H1 (cell line): ENCODE measurements around the gene LLGL2. TPM values are rescaled to one million over a fixed set of nuclear protein-coding genes. Genes with fewer than 3 reads are reported as not detected.

Experiments
- CTCF ChIA-PET: fragments of 300-600 bp; sonication (Branson Sonifier 250); formaldehyde crosslinking; loops from one replicate; lab custom pipeline; 2021; ENCODE audit not compliant: partially characterized antibody; lab: Charles Lee
- POLR2A ChIA-PET: fragments of 300-600 bp; sonication (Branson Sonifier 250); formaldehyde crosslinking; loops from one replicate; lab custom pipeline; 2021; ENCODE audit warnings: inconsistent platforms; ENCODE audit not compliant: partially characterized antibody; lab: Charles Lee
- DNase-seq, 2 experiments: peaks; one replicate each; pipeline versions ENCODE4 v3.0.0 to v3.0.0-alpha.2; 2010 to 2022; ENCODE audit warnings: low spot score in 2 of 2, low read depth in 1 of 2, mixed read lengths in 1 of 2
- FAIRE-seq: peaks from 2 replicates; lab custom pipeline; 2011; peaks lifted over from hg19 to GRCh38; lab: Jason Lieb, UNC
- H2AFZ ChIP-seq: 2 replicates; pipeline ENCODE4 v1.8.1; 2012; ENCODE audit warnings: low read length, inconsistent platforms
- H2AK5ac ChIP-seq: 2 replicates; pipeline ENCODE4 v1.6.1; 2013; ENCODE audit warnings: low read depth, low read length
- H2BK120ac ChIP-seq: replicated peaks from 2 replicates; pipeline ENCODE3; 2013; ENCODE audit warnings: low read depth, low read length, inconsistent platforms
- H2BK12ac ChIP-seq: 2 replicates; pipeline ENCODE4 v1.6.1; 2013; ENCODE audit warnings: low read depth, low read length
- H2BK15ac ChIP-seq: 2 replicates; pipeline ENCODE4 v1.6.1; 2013; ENCODE audit warnings: low read length
- H2BK20ac ChIP-seq: 2 replicates; pipeline ENCODE4 v1.6.1; 2013; ENCODE audit warnings: low read length
- H2BK5ac ChIP-seq: 2 replicates; pipeline ENCODE4 v1.6.1; 2013; ENCODE audit warnings: low read depth, low read length
- H3K14ac ChIP-seq: 2 replicates; pipeline ENCODE4 v1.6.1; 2013; ENCODE audit warnings: inconsistent platforms; ENCODE audit not compliant: insufficient read length
- H3K18ac ChIP-seq: 2 replicates; pipeline ENCODE4 v1.6.1; 2013; ENCODE audit warnings: low read length; ENCODE audit errors: extremely low read depth
- H3K23ac ChIP-seq: 2 replicates; pipeline ENCODE4 v1.6.1; 2013; ENCODE audit warnings: inconsistent platforms; ENCODE audit not compliant: insufficient read length
- H3K23me2 ChIP-seq: 2 replicates; pipeline ENCODE4 v1.6.1; 2013; ENCODE audit warnings: low read depth, low read length
- H3K27ac ChIP-seq: 2 replicates; pipeline ENCODE4 v1.6.1; 2011; ENCODE audit warnings: low read depth, low read length, inconsistent platforms
- H3K27me3 ChIP-seq, 4 experiments: replicated peaks in 1 of 4; 1 replicate in 1 of 4; 2 replicates in 3 of 4; pipeline versions ENCODE4 v1.6.1 to v1.8.1; 2011 to 2013; ENCODE audit warnings: low read length in 3 of 4, mild to moderate bottlenecking in 3 of 4, inconsistent platforms in 2 of 4, mixed read lengths in 2 of 4, moderate library complexity in 1 of 4; ENCODE audit not compliant: control insufficient read depth in 3 of 4, insufficient read depth in 3 of 4; ENCODE audit errors: extremely low read depth in 1 of 4
- H3K36me3 ChIP-seq, 4 experiments: 2 replicates each; pipeline versions ENCODE4 v1.6.1 to v1.8.1; 2011 to 2013; ENCODE audit warnings: mild to moderate bottlenecking in 4 of 4, low read length in 3 of 4, moderate library complexity in 2 of 4, control low read depth in 1 of 4, inconsistent platforms in 1 of 4; ENCODE audit not compliant: insufficient read depth in 4 of 4, control insufficient read depth in 2 of 4
- H3K4ac ChIP-seq: replicated peaks from 2 replicates; pipeline ENCODE3; 2013; ENCODE audit warnings: low read length, low read depth, mixed read lengths, inconsistent platforms; ENCODE audit not compliant: insufficient read length
- H3K4me1 ChIP-seq, 4 experiments: replicated peaks in 1 of 4; 1 replicate in 1 of 4; 2 replicates in 3 of 4; pipeline versions ENCODE4 v1.6.1 to v1.8.1; 2011 to 2013; ENCODE audit warnings: low read length in 3 of 4, inconsistent platforms in 2 of 4, mixed read lengths in 1 of 4; ENCODE audit not compliant: insufficient read depth in 4 of 4, control insufficient read depth in 3 of 4
- H3K4me2 ChIP-seq, 2 experiments: 2 replicates each; pipeline versions ENCODE4 v1.6.1 to v1.8.1; 2011 to 2013; ENCODE audit warnings: low read depth in 2 of 2, low read length in 2 of 2, control low read depth in 1 of 2, inconsistent platforms in 1 of 2, mild to moderate bottlenecking in 1 of 2; ENCODE audit not compliant: insufficient read depth in 1 of 2
- H3K4me3 ChIP-seq, 4 experiments: fragments of 200-600, 300-600 bp in 1 of 4; sonication (generic), shearing (Covaris generic), sonication (Bioruptor Twin) in 1 of 4; 2 replicates each; pipeline versions ENCODE4 v1.5.1 to v1.8.1; 2011 to 2016; ENCODE audit warnings: low read length in 4 of 4, low read depth in 3 of 4, control low read depth in 2 of 4, inconsistent platforms in 2 of 4, mild to moderate bottlenecking in 2 of 4, mixed read lengths in 1 of 4, moderate library complexity in 1 of 4; ENCODE audit not compliant: insufficient read depth in 2 of 4; ENCODE audit errors: extremely low read depth in 1 of 4
- H3K56ac ChIP-seq: replicated peaks from 2 replicates; pipeline ENCODE3; 2013; ENCODE audit warnings: low read depth, mild to moderate bottlenecking, mixed read lengths, low read length, inconsistent platforms; ENCODE audit not compliant: insufficient read length
- H3K79me1 ChIP-seq: 2 replicates; pipeline ENCODE4 v1.6.1; 2013; ENCODE audit warnings: low read depth, low read length, control low read depth
- H3K79me2 ChIP-seq, 2 experiments: 2 replicates each; pipeline versions ENCODE4 v1.6.1 to v1.8.1; 2012 to 2013; ENCODE audit warnings: low read length in 2 of 2, mild to moderate bottlenecking in 2 of 2, inconsistent platforms in 1 of 2; ENCODE audit not compliant: insufficient read depth in 2 of 2, control insufficient read depth in 1 of 2
- H3K9ac ChIP-seq, 4 experiments: replicated peaks in 1 of 4; 1 replicate in 1 of 4; 2 replicates in 3 of 4; pipeline versions ENCODE4 v1.6.1 to v1.8.1; 2011 to 2013; ENCODE audit warnings: low read depth in 3 of 4, low read length in 3 of 4, control low read depth in 2 of 4, mild to moderate bottlenecking in 2 of 4, moderate library complexity in 2 of 4, inconsistent platforms in 1 of 4; ENCODE audit errors: extremely low read depth in 1 of 4
- H3K9me3 ChIP-seq, 2 experiments: 2 replicates each; pipeline versions ENCODE4 v1.6.1 to v1.8.1; 2012 to 2013; ENCODE audit warnings: mild to moderate bottlenecking in 2 of 2, moderate library complexity in 2 of 2, control low read depth in 1 of 2, inconsistent platforms in 1 of 2, low read depth in 1 of 2, low read length in 1 of 2, mixed read lengths in 1 of 2; ENCODE audit not compliant: insufficient read depth in 2 of 2
- H4K20me1 ChIP-seq, 2 experiments: replicated peaks in 1 of 2; 2 replicates each; pipeline versions ENCODE3 to v1.8.1; 2011 to 2013; ENCODE audit warnings: inconsistent platforms in 2 of 2, low read length in 2 of 2, mild to moderate bottlenecking in 1 of 2; ENCODE audit not compliant: insufficient read depth in 2 of 2, control insufficient read depth in 1 of 2
- H4K5ac ChIP-seq: 2 replicates; pipeline ENCODE4 v1.6.1; 2013; ENCODE audit warnings: low read length, low read depth, mixed read lengths, inconsistent platforms; ENCODE audit not compliant: insufficient read length
- H4K8ac ChIP-seq: 2 replicates; pipeline ENCODE4 v1.8.0; 2013; ENCODE audit warnings: mild to moderate bottlenecking, moderate library complexity, low read length, inconsistent platforms; ENCODE audit not compliant: insufficient read depth; ENCODE audit errors: extremely low read depth
- H4K91ac ChIP-seq: replicated peaks from 2 replicates; pipeline ENCODE3; 2013; ENCODE audit warnings: low read length, mixed read lengths, inconsistent platforms; ENCODE audit not compliant: insufficient read length
- CBX8 ChIP-seq: fragments of 300-800, 300-1000 bp; sonication (generic); IDR thresholded peaks from 2 replicates; pipeline ENCODE4 v1.7.1; 2016; ENCODE audit warnings: low read depth, low read length, borderline replicate concordance
- HDAC2 ChIP-seq, 2 experiments: fragments of 300-600 bp in 1 of 2; sonication (generic) in 1 of 2; IDR thresholded peaks; 2 replicates each; pipeline ENCODE4 v1.6.1; 2011 to 2012; ENCODE audit warnings: low read depth in 2 of 2, low read length in 2 of 2, mild to moderate bottlenecking in 2 of 2, moderate library complexity in 2 of 2, borderline replicate concordance in 1 of 2, inconsistent platforms in 1 of 2
- RBBP5 ChIP-seq: IDR thresholded peaks from 2 replicates; pipeline ENCODE4 v1.7.1; 2012; ENCODE audit warnings: low read depth, mild to moderate bottlenecking, inconsistent platforms, low read length, moderate library complexity, borderline replicate concordance
- RXRA ChIP-seq: IDR thresholded peaks from 2 replicates; pipeline ENCODE4 v1.6.1; 2011; ENCODE audit warnings: low read depth, mild to moderate bottlenecking, low read length, moderate library complexity; ENCODE audit not compliant: insufficient read depth
- TAF1 ChIP-seq: IDR thresholded peaks from 2 replicates; pipeline ENCODE4 v1.6.1; 2011; ENCODE audit warnings: mild to moderate bottlenecking, low read depth, low read length
- WGBS, 2 experiments: shearing (Covaris generic) in 1 of 2; methylation state at CpG; one replicate each; pipeline versions ENCODE4 v1.1.6 to v1.1.7; 2013 to 2015; ENCODE audit warnings: low lambda C conversion rate in 2 of 2, mixed read lengths in 2 of 2, inconsistent platforms in 1 of 2, low coverage in 1 of 2, missing lambda C conversion rate in 1 of 2; ENCODE audit not compliant: insufficient replicate concordance in 2 of 2, insufficient coverage in 1 of 2, insufficient read length in 1 of 2; ENCODE audit errors: extremely low coverage in 1 of 2, missing lambda C conversion rate in 1 of 2; 5-methylcytosine and 5-hydroxymethylcytosine counted together
- polyA plus RNA-seq, 7 experiments: library from polyadenylated mRNA; depleted of rRNA in 3 of 7; stranded (reverse) in 5 of 7; unstranded in 2 of 7; fragments of >200 nt in 5 of 7; fragments of 200-250 nt in 2 of 7; gene quantifications; 1 replicate in 5 of 7; 2 replicates in 1 of 7; 4 replicates in 1 of 7; pipeline versions ENCODE4 v1.2.1 to v1.2.3, GENCODE V29; 2011 to 2013; ENCODE audit warnings: missing spikeins in 2 of 7, mixed read lengths in 2 of 7
- total RNA-seq: library from RNA; stranded (reverse); fragmentation: NEBNext Ultra II Directional; extraction: Animal tissue kit (Norgen Biotek cat#: 25700); gene quantifications from 2 replicates; pipeline ENCODE4 v1.2.1, GENCODE V29; 2021

Gene LLGL2
- total and polyA plus RNA-seq, 2 of the 8 experiments (the other 6 are each of a cell fraction or from before 2014, with no cell fraction given): 64.5 to 77.1 TPM

- DNase-seq: no peak
- H2BK12ac ChIP-seq: no peak overlapping the region
- H3K4me2 ChIP-seq: no peak overlapping the region
- H4K5ac ChIP-seq: no peak overlapping the region
- no peak overlapping the region for H2BK15ac ChIP-seq
- no peak overlapping the region for H2AFZ ChIP-seq
- no peaks in the 10 kb centered on the region for H3K9me3 ChIP-seq
- no peak overlapping the region for H3K23ac ChIP-seq
- H3K56ac ChIP-seq: no peak overlapping the region
- peaks cover 0 to 2% of the 10 kb centered on the region in 2 experiments for H4K20me1 ChIP-seq
- no peaks in the 10 kb centered on the region for H3K27me3 ChIP-seq
- H3K36me3 ChIP-seq: no peaks in the 10 kb centered on the region
- H4K91ac ChIP-seq: no peak overlapping the region
- no peak overlapping the region for H3K14ac ChIP-seq
- FAIRE-seq: no peak
- POLR2A ChIA-PET: interaction anchor here (0.6 to 5.2 kb wide), 3 partner anchors 8 to 162 kb away, joined by 3 to 19 read pairs (median 3); partner anchors contain the start of gene SMIM5
- H2BK120ac ChIP-seq: no peak overlapping the region
- CTCF ChIA-PET: interaction anchor here (0.6 to 59.2 kb wide), 7 partner anchors 10 to 1856 kb away, joined by 3 to 2200 read pairs (median 7); partner anchors contain the start of genes RECQL5, SAP30BP and SMIM5
- no peak overlapping the region for H4K8ac ChIP-seq
- no peaks in the 10 kb centered on the region for H3K79me2 ChIP-seq
- H3K23me2 ChIP-seq: no peaks in the 10 kb centered on the region
- no peak overlapping the region for H2BK5ac ChIP-seq
- TF ChIP-seq TAF1 (no peak), CBX8 (no peak), HDAC2 (IDR thresholded peaks at IDR 0.05; ENCODE audit: borderline replicate concordance in 1 of 2, low read depth in 2 of 2, low read length in 2 of 2) (no peak), RXRA (no peak), RBBP5 (no peak)
- no peak overlapping the region for H2AK5ac ChIP-seq
- no peak overlapping the region for H2BK20ac ChIP-seq
- no peak overlapping the region for H3K4me3 ChIP-seq
- WGBS, 2 experiments: 88% methylated on average over 24 of the region's 25 CpGs; no CpG with 5 or more reads in 1 of the 2 experiments
- no peak overlapping the region for H3K4ac ChIP-seq
- no peak overlapping the region for H3K18ac ChIP-seq
- no peak overlapping the region for H3K9ac ChIP-seq
- H3K4me1 ChIP-seq: no peaks in the 10 kb centered on the region
- H3K27ac ChIP-seq: no peak overlapping the region
- no peaks in the 10 kb centered on the region for H3K79me1 ChIP-seq
Measured at GRCh38 chr17:75610103-75610984, 84.8 kb downstream of the LLGL2 start.
